ENCODE results near the gene COQ8A.
A peak's percentile ranks its signal among the peaks of the same experiment; 100 is the strongest.

COQ8A gene
- total RNA-seq, result 0 to 2.0 (median 0.68) reads per million in 17 experiments

DNA sequence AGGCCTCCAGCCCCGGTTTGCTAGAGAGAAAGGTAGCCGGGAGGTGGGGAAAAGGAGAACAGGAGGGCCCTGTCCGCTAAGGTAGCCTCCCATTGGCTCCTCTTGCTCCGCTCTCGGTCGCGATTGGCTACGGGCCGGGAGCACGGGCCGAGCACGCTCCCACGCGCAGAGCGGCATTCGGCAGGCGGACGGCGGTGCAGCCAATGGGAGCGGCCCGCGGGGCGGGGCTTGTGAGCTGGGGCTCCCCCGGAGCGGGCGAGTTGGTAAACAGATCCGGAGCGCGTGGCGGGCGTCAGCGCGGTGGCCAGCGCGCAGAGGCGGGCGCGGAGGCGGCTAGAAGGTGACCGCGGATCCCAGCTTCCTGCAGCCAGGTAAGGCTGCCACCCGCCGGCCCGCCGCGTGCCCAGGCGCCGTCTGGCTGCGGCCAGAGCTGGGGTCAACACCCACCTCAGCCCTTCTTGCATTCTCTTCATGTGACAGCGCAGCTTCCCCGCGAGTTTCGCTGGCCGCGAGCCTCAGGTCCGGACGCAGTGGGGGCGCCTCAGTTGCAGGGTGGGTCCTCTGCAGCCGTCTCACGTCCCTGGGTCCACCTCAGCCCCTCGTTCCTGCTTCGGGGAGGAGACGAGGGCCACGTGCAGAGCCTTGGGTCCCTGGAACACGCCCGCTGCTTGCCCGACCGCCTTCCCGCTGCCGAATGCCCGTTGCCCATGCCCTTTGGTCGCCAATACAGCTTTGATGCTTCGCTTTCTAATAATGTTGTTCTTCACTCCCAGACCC, at the start of gene COQ8A:
TSS of gene COQ8A (plus strand) at position 266 of the 777 bp plus-strand sequence. CDS start 21,092 bp downstream, outside the sequence.
- DNase-seq, result peak; percentile 99 to 100 (median 100)

DNA sequence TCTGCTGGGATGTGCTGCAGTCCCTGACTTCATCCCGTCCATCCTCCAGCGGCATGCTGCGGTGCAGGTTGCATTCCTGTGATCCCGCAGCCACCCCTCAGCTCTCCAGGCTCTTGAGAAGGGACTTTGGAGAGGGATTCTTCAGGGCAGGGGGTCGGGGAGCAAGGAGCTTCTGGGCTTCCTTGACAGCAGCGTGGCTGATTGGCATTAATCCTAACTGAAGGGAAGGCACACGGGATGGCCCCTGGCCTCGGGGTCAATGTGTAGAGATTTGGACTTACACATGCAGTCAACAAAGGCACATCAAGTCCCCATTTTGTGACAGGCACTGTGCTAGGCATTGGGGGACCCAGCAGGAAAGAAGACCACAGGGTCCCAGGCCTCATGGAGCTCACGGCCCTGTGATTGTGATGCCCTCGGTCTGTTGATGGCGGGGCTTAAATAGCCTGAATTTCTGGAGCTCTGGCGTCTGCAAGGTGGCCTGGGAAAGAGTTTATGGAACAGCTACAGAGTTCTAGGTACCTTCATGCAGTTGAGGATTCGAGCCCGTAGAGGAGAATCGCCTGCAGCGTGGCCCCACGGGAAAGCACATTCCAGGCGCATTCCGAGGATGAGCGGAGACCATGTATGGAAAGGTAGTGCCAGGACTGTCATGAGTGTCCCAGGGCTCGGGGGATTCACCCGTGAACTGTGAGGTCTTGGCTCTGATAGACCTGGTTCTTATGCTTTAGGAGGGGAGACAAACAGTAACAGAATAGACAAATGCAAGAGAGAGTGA, 49.6 kb upstream of the COQ8A start:
- DNase-seq, result no peak

DNA sequence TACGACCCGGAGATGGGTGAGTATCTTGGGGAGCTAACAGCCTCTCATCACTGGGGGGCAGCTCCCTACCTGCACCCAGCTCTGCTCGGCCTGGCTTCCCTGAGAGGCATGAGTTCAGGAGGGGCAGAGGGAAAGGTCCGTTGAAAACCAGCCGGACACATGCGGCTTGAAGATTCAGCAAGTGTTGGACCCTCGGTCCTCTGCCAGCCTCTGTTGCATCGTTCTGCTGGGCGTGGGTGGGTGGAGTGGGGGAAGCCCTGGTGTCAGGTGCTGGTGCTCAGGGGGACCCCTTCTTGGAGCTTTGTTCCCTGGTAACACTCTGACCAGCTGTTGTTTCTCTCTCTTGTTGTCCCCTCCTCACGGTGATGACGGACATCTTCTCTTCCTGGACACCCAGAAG, 48.7 kb upstream of the COQ8A start:
- DNase-seq, result no peak

GRCh38 chr1:226891846-226892523, 48.1 kb upstream of the COQ8A start:
- peak; percentile 72 to 83 (median 82) for DNase-seq

DNA sequence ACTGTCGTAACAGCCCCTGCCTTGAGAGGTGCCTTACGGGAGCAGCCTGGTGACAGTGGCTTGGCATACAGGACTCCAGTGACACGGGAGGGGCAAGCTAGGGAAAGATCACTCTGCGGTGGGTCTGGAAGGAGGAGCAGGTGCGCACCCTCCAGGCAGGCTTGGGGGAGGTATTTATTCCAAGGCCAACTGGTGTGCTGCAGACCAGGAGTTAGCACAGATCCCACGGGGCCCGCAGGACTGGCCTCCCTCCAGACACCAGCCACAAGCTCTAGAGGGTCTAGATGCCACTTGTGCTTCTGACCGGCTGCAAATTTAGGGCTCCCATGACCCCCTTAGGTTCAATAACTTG, 47.6 kb upstream of the COQ8A start:
- no peak for DNase-seq

DNA sequence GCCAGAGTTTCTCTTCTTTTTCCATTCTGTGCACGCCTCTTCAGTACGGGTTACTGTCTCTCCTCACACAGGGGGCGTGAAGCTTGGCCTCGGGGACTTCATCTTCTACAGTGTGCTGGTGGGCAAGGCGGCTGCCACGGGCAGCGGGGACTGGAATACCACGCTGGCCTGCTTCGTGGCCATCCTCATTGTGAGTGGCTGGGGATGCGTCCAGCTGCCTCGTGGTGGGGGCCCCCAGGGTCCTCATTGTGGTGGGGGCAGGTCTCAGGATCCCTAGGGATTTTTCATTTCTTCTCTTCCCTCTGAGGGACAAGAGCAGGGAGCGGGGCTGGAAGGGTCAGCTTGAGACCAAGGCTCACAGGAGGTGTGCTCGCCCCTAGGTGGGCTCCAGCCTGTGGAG, 46.2 kb upstream of the COQ8A start:
- no peak for DNase-seq

DNA sequence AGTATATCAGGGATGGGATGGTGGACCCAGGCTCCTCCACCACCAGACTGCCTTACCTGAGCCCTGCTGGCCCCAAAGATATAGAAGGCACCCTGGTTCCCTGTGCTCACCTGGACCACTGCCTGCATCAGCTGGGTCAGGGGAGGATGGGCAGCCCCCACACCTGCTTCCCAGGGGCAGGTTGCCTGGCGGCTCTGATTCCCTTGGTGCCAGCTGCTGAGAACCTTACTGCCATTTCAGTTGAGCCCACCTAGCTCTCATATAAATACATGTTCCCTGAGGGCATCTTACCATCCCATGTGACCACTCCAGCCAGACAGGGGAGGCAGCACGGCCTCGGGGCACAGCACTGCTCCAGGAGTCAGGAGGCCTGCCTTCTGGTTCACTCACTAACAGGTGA, 45.3 kb upstream of the COQ8A start:
- DNase-seq, result no peak

GRCh38 chr1:226895644-226896043, 44.5 kb upstream of the COQ8A start:
- DNase-seq, result no peak

- DNase-seq, result no peak
Measured at GRCh38 chr1:226898246-226898645, 41.8 kb upstream of the COQ8A start.

DNA sequence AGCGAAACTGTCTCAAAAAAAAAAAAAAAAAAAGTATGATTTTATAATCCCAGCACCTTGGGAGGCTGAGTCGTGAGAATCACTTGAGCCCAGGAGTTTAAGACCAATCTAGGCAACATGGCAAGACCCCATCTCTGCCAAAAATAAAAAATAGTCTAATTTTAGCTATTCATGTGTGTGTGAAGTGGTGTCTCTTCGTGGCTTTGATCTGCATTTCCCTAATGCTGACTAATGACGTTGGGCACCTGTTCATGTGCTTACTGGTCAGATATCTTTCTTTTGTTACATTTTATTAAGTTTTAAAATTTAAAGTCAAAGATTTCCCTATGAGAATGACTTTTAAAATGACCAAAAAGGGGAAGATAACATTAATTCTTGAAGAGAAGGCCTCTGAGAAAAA, 38.7 kb upstream of the COQ8A start:
- DNase-seq, result no peak

DNA sequence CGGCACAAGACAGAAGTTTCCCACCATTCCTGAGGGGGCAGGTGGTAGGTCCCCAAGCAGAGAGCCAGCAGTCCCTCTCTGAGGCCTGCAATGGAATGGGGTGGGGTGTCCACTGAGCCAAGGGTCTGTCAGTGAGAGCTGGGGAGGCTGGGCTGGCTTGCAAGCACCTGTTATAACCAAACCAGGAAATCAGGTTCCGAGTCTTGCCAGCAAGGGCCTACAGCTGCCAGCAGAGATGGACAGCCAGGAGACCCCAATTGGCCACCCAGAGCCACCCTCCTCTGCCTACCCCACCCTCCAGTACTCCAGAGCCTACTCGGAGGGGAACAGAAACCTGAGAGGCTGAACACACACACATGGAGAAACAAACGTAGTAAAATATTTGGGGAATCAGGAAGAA, 37.5 kb upstream of the COQ8A start:
- no peak for DNase-seq

GRCh38 chr1:226903819-226904716, 36.0 kb upstream of the COQ8A start:
- no peak for DNase-seq

DNA sequence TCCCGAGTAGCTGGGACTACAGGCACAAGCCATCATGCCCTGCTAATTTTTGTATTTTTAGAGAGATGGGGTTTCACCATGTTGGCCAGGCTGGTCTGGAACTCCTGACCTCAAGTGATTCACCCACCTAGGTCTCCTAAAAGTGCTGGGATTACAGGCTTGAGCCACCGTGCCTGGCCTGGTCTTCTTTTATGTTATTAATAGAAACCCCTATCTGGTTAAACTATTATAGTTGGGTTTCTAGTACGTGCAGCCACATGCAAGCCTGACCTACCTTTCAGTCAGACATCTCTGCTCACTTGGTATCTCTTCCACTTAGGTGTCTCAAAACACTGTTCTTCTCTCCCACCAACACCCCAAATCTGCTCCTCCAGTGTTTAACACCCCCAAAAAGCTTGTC, 35.3 kb upstream of the COQ8A start:
- no peak for DNase-seq

GRCh38 chr1:226908419-226908818, 31.7 kb upstream of the COQ8A start:
- no peak for DNase-seq

DNA sequence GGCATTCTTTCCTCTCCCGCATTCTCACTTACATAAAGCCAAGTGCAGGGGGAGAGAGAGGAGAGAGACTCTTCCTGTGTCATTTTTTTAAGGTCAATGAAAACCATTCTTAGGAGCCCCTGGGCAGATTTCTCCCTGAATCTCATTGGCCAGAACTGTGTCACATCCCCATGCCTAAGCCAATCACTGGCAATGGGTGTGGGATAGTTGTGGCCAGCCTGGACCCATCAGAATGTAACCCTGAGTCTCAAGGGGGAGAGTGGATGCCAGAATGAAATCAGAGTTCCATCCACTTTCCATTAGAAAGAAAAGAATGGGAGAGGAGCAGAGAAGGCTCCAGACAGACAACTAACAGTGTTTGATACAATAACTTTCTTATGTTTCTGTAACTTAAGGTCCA, 31.2 kb upstream of the COQ8A start:
- DNase-seq, result no peak

- peak in 3 of 4 experiments; percentile 21 to 48 (median 35) for DNase-seq
Measured at GRCh38 chr1:226912587-226913176, 27.4 kb upstream of the COQ8A start.

DNA sequence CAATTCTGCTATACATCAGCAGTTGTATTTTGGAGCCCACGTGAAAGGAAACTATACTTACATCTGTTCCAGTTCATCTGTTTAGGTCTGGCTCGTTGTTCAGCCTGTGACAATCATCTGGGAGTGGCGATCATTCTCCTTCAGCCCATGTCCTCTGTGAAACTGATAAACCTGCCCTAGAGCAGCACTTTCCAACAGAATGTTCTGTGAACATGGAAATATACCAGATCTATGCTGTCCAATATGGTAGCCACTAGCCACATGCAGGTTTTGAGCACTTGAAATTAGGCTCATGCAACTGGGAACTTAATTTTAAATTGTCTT, 24.5 kb upstream of the COQ8A start:
- DNase-seq, result no peak

DNA sequence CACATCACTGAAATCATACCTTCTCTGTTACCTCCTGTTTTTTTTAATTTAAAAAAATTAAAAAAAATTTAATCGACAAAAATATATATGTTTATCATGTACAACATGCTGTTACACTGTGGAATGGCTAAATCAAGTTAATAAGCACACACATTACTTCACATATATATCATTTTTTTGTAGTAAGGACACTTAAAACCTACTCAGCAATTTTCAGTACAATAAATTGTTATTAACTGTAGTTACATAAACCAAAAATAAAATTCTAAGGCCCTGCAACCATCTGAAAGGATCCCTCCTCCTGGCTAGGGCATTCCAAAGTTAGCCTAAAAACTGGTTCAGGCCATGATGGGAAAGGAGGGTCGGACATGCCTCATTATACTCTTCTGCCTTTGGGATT, 23.6 kb upstream of the COQ8A start:
- no peak for DNase-seq

- DNase-seq, result no peak
Measured at GRCh38 chr1:226919587-226919986, 20.5 kb upstream of the COQ8A start.

DNA sequence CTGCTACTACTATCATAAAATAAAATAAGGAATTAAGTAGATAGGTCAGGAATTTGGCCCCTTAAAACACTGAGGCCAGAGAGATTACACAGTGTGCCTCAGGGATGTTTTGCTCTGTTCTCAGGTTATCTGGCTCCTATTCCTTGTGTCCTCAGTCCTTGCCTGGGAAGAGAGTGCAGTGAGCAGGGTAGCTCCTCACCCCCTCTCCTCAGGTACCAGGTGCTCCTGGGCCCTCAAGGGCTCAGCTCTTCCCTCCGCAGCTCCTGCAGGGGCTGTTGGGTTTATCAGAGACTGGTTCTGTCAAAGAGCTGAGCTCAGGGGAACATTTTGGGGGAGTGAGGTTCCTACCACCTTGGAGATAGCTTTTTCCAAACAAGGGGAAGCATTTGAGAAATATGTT, 20.1 kb upstream of the COQ8A start:
- DNase-seq, result no peak

- no peak for DNase-seq
Measured at GRCh38 chr1:226920446-226920894, 19.6 kb upstream of the COQ8A start.

DNA sequence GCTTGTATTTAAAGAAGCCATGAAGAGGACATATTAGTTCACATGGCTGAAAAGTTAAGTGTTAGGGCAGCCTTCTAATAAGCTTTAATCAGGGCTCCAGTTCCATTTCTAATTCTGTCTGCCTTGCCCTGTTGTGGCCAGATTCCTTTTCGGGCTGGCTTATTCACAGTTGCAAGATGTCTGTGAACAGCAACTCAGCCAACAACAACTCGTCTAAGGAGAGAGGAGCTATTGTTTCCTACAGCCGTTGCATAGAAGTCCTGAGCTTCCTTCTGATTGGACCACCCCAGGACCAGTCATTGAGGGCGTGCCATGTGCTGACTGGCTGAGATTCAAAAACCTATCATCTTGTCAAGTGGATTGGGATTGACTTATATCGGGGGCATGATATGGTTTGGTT, 18.6 kb upstream of the COQ8A start:
- DNase-seq, result no peak

All from suppressor macrophage (primary cell).